CD4-positive, alpha-beta T cell treated with Interleukin-4 for 4 hours (primary cell): ENCODE measurements around the gene NAPG.
"Not testable (repeated sequence)": the region's sequence is repeated elsewhere in the genome, so short reads cannot be mapped to it uniquely, and the experiment has no call there.

Experiments
- DNase-seq: peaks from one replicate; pipeline ENCODE4 v3.0.0-alpha.2; 2020

NAPG gene

GRCh38 chr18:10556251-10556650 lies 30.4 kb downstream of the NAPG start:
- not testable (repeated sequence) for DNase-seq

GRCh38 chr18:10557085-10557677 lies 31.4 kb downstream of the NAPG start:
- no peak for DNase-seq

GRCh38 chr18:10558243-10558966 lies 32.6 kb downstream of the NAPG start:
- DNase-seq: no peak

- DNase-seq: no peak
Observed at GRCh38 chr18:10558967-10559298, 33.1 kb downstream of the NAPG start.

- no peak for DNase-seq
Observed at GRCh38 chr18:10559553-10560451, 34.0 kb downstream of the NAPG start.

GRCh38 chr18:10560452-10561045 lies 34.7 kb downstream of the NAPG start:
- DNase-seq: peak; percentile 46

- DNase-seq: no peak
Observed at GRCh38 chr18:10562773-10563160, 36.9 kb downstream of the NAPG start.

GRCh38 chr18:10563886-10564285 lies 38.1 kb downstream of the NAPG start:
- DNase-seq: no peak

- DNase-seq: no peak
Observed at GRCh38 chr18:10564975-10565773, 39.3 kb downstream of the NAPG start.

- DNase-seq: no peak
Observed at GRCh38 chr18:10565835-10566234, 40.0 kb downstream of the NAPG start.

- DNase-seq: no peak
Observed at GRCh38 chr18:10566390-10566789, 40.6 kb downstream of the NAPG start.

GRCh38 chr18:10569941-10570340 lies 44.1 kb downstream of the NAPG start:
- not testable (repeated sequence) for DNase-seq

GRCh38 chr18:10570622-10571021 lies 44.8 kb downstream of the NAPG start:
- no peak for DNase-seq

- DNase-seq: no peak
Observed at GRCh38 chr18:10571537-10571936, 45.7 kb downstream of the NAPG start.

GRCh38 chr18:10573261-10573660 lies 47.4 kb downstream of the NAPG start:
- not testable (repeated sequence) for DNase-seq

GRCh38 chr18:10574412-10574811 lies 48.6 kb downstream of the NAPG start:
- DNase-seq: not testable (repeated sequence)

- not testable (repeated sequence) for DNase-seq
Observed at GRCh38 chr18:10577842-10578572, 52.2 kb downstream of the NAPG start.

- DNase-seq: not testable (repeated sequence)
Observed at GRCh38 chr18:10578573-10578899, 52.7 kb downstream of the NAPG start.

GRCh38 chr18:10579079-10579867 lies 53.4 kb downstream of the NAPG start:
- DNase-seq: no peak

GRCh38 chr18:10580215-10580614 lies 54.4 kb downstream of the NAPG start:
- DNase-seq: no peak

- no peak for DNase-seq
Observed at GRCh38 chr18:10585260-10585659, 59.4 kb downstream of the NAPG start.
